ES-I3 (cell line): ENCODE data around the gene XIRP1.
"Not testable (repeated sequence)": the region's sequence is repeated elsewhere in the genome, so short reads cannot be mapped to it uniquely, and the experiment has no call there.

Experiments
- H3K36me3 ChIP-seq: 2 replicates; pipeline ENCODE4 v1.6.1; 2013; ENCODE audit warnings: mild to moderate bottlenecking, low read length, control low read depth, moderate library complexity; ENCODE audit not compliant: insufficient read depth
- H3K4me1 ChIP-seq: 2 replicates; pipeline ENCODE4 v1.6.1; 2013; ENCODE audit warnings: mild to moderate bottlenecking, control low read depth, low read length; ENCODE audit not compliant: insufficient read depth
- H3K9ac ChIP-seq: 2 replicates; pipeline ENCODE4 v1.6.1; 2013; ENCODE audit warnings: low read depth, mild to moderate bottlenecking, low read length, moderate library complexity
- H3K9me3 ChIP-seq: 2 replicates; pipeline ENCODE4 v1.6.1; 2013; ENCODE audit warnings: mild to moderate bottlenecking, low read length, moderate library complexity; ENCODE audit not compliant: control insufficient read depth, insufficient read depth

XIRP1 gene, protein sequence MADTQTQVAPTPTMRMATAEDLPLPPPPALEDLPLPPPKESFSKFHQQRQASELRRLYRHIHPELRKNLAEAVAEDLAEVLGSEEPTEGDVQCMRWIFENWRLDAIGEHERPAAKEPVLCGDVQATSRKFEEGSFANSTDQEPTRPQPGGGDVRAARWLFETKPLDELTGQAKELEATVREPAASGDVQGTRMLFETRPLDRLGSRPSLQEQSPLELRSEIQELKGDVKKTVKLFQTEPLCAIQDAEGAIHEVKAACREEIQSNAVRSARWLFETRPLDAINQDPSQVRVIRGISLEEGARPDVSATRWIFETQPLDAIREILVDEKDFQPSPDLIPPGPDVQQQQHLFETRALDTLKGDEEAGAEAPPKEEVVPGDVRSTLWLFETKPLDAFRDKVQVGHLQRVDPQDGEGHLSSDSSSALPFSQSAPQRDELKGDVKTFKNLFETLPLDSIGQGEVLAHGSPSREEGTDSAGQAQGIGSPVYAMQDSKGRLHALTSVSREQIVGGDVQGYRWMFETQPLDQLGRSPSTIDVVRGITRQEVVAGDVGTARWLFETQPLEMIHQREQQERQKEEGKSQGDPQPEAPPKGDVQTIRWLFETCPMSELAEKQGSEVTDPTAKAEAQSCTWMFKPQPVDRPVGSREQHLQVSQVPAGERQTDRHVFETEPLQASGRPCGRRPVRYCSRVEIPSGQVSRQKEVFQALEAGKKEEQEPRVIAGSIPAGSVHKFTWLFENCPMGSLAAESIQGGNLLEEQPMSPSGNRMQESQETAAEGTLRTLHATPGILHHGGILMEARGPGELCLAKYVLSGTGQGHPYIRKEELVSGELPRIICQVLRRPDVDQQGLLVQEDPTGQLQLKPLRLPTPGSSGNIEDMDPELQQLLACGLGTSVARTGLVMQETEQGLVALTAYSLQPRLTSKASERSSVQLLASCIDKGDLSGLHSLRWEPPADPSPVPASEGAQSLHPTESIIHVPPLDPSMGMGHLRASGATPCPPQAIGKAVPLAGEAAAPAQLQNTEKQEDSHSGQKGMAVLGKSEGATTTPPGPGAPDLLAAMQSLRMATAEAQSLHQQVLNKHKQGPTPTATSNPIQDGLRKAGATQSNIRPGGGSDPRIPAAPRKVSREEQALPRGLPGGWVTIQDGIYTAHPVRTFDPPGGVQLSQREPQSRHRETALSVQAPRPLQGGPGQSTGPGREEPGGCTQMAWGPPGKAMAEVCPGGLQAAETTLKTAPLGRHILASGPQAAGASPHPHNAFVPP (N-terminal part only)

DNA sequence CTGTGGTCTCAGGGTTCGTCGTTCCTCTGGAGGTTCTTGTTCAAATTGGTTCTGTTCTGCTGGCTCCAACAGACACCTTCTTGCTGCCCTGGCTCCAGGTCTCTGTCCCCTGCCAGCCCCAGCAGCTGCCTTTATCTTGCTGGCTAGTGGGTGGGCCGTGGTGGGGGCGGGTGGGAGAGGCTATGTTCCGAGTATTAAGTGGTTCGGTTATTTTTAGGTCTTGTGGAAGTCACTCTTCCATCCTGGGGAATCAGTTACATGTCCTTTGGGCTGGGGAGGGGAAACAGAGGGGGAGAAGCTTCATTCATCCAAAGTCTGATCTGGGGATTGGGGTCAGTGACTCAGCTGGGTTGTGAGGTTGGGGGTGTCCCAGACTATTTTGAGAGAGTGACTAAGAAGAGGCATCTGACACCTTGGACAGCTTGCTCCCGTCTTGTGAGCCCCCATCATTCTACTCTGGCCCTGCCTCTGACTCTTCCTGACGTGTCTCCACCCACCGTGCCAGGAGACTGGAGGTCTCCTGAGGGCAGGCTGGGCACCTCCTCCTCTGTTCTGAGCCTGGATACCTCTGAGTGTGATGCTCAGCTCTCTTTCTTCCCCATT, at the start of gene XIRP1:
Gene XIRP1 (minus strand): TSS at position 106 of the 603 bp plus-strand sequence. CDS start 3,150 bp downstream, outside the sequence.
- H3K9ac ChIP-seq, result no peak within 1 kb of the TSS
- no peaks in the 10 kb centered on the region for H3K9me3 ChIP-seq
- no peaks in the 10 kb centered on the region for H3K36me3 ChIP-seq
- H3K4me1 ChIP-seq, result peaks cover 11% of the 10 kb centered on the region; the same call in 1 of the 2 replicates

DNA sequence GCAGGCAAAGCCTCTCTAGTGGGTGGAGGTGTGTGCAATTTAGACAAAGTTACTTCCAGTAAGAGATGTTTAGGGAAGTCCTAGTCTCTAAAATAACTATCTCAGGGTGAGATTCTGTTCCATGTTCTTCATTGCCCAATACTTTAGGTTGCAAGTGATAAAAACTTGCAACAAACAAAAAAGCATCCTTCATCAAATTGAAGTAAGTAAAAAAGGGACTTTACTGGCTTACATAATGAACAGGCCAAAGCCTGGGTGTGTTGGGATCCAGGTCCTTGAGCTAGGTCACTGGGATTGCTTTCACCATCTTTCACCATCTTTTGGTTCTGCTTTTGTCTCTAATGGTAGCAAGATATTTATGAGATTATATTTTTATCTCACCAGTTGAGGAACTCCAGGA, 49.2 kb upstream of the XIRP1 start:
- Histone ChIP-seq H3K4me1 (no peaks in the 10 kb centered on the region), H3K9ac (no peak overlapping the region), H3K36me3 (no peaks in the 10 kb centered on the region), H3K9me3 (no peaks in the 10 kb centered on the region; the same call in 1 of the 2 replicates)

DNA sequence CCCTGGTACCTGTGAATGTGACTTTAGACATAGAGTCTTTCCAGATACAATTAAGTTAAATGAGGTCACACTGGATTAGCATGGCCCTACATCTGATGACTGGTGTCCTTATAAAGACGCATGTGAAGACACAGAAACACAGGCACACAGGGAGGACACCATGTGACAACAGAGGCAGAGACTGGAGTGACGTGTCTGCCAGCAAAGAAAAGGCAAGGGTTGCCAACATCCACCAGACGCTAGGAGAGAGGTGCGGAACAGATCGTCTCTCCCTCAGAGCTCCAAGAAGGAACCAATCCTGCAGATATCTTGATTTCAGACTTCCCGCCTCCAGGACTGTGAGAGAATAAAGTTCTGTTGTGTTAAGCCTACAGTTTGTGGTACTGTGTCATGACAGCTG, 44.6 kb upstream of the XIRP1 start:
- Histone ChIP-seq H3K4me1 (no peaks in the 10 kb centered on the region), H3K9ac (no peak overlapping the region), H3K9me3 (no peaks in the 10 kb centered on the region; the same call in 1 of the 2 replicates), H3K36me3 (no peaks in the 10 kb centered on the region)

DNA sequence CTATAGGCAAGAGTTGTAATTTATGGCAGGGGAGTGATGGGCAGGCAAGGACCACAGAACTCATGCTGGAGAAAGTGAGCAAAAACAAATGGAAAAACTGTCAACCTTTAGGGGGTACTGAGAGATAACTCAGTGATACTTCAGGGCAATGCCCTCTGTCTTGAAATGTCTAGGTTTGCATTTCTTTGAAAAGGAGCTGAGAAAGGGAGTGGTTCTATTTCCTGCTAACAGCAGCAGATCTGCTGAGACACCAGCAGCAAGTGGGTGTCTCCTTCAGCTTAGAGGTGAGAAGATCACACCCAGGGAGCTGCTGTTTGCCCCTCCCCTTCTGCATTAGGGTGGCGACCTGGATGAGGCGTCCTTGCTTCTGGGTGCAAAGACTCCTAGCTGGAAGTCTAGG, 42.3 kb upstream of the XIRP1 start:
- H3K4me1 ChIP-seq, result no peaks in the 10 kb centered on the region
- no peaks in the 10 kb centered on the region; the same call in 1 of the 2 replicates for H3K9me3 ChIP-seq
- no peak overlapping the region for H3K9ac ChIP-seq
- H3K36me3 ChIP-seq, result no peaks in the 10 kb centered on the region

DNA sequence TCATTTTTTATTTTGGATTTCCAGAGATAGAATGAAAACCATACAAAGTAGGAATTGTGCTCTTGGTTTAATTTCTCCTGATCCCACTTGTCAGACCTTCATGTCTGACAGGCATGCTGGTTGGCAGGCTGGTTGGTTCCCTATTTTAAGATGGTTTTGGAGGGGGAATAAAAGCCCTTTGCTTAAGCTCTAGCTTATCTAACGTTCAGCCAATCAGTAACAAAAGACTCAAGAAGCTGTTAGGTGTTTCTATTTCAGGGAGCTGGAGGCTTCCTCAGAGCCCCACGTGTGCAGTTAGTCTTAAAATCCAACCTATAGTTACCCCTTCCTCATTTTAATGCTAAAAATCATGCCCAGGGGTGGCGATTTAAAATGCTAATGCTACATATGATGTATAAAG, 40.5 kb upstream of the XIRP1 start:
- Histone ChIP-seq H3K36me3 (no peaks in the 10 kb centered on the region), H3K4me1 (no peaks in the 10 kb centered on the region), H3K9me3 (no peaks in the 10 kb centered on the region; the same call in 1 of the 2 replicates), H3K9ac (no peak overlapping the region)

DNA sequence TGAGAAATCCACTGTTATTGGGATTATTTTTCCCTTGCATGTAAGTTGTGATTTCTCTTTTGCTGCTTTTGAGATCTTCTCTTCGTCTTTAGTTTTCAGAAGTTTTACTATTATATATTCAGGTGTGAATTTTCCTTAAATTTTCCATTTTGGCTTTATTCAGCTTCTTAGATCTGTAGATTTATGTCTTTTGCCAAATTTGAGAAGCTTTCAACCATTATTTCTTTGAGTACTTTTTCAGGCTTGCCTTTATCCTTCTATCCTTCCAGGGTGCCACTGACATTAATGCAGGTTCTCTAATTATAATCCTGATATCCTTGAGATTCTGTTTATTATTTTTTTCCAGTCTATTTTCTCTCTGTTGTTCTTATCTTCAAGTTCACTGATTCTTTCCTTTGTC, 38.1 kb upstream of the XIRP1 start:
- H3K9me3 ChIP-seq, result no peaks in the 10 kb centered on the region; the same call in 1 of the 2 replicates

DNA sequence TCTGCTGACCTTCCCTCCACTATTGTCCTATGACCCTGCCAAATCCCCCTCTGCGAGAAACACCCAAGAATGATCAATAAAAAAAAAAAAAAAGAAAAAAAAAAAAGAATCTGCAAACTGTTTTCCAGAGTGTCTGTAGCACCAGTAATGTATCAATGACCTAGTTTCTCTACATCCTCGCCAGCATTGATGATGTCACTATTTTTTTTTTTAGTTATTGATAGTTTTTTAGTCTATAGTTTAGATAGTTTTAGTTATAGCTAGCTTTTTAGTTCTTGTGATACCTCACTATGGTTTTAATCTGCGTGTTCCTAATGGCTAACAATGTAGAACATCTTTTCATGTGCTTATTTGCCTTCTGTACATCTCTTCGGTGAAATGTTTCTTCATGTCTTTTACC, 36.1 kb upstream of the XIRP1 start:
- Histone ChIP-seq H3K9me3 (no peaks in the 10 kb centered on the region; the same call in 1 of the 2 replicates), H3K9ac (no peak overlapping the region), H3K36me3 (no peaks in the 10 kb centered on the region), H3K4me1 (no peaks in the 10 kb centered on the region)

More for the DNA sequence above, 38.1 kb upstream of the XIRP1 start:
- Histone ChIP-seq H3K36me3 (no peaks in the 10 kb centered on the region), H3K4me1 (no peaks in the 10 kb centered on the region), H3K9ac (no peak overlapping the region)

DNA sequence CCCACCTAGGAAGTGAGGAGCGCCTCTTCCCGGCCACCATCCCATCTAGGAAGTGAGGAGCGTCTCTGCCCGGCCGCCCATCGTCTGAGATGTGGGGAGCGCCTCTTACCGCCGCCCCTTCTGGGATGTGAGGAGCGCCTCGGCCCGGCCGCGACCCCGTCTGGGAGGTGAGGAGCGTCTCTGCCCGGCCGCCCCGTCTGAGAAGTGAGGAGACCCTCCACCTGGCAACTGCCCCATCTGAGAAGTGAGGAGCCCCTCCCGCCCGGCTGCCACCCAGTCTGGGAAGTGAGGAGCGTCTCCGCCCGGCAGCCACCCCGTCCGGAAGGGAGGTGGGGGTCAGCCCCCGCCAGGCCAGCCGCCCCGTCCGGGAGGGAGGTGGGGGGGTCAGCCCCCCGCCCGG, 35.2 kb upstream of the XIRP1 start:
- not testable (repeated sequence) for H3K9ac ChIP-seq, H3K9me3 ChIP-seq, H3K4me1 ChIP-seq, H3K36me3 ChIP-seq

DNA sequence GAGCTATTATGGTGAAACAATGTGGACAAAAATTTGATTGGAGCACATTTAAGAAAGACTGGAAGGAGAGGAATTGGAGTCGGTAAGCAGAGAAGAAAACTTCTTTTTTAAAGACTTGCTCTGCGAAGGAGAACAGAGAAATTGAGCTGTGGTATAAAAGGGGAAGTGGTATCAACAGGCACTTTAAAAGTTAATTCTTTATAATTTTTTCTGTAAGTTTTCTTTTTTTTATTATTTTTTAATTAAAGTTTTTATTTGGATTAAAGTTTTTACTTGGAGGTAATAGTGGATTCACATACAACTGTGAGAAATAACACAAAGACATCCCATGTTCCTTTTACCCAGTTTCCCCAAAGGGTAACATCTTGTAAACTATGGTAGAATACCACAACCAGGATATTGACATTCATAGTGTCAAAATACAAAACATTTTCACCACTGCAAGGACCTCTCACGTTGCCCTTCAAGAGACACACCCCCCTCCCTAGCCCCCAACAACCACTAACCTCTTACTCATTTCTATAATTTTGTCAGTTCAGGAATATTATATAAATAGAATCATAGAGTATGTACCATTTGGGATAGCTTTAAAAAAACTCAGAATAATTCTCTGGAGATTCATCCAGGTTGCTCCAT, 33.8 kb upstream of the XIRP1 start:
- Histone ChIP-seq H3K9ac (no peak overlapping the region), H3K9me3 (no peaks in the 10 kb centered on the region)

DNA sequence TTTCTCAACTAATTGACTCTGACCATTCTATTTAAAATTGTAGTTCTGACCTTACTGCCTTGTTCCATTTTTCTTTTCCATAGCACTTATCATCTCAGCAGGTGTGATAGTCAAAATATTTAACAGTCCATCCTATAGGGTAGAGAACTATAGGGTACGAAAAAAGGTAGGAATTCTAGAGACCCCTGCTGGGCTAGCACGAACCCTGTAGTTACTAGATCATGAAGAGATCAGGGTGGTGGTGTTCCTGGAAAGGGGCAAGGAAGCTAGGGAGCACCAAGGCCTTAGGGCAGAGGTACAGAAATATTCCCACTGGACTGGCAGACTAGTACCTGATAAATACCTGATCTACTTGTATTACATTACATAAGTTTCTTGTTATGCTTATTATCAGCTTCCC, 31.9 kb upstream of the XIRP1 start:
- Histone ChIP-seq H3K9ac (no peak overlapping the region), H3K4me1 (no peaks in the 10 kb centered on the region), H3K36me3 (no peaks in the 10 kb centered on the region), H3K9me3 (no peaks in the 10 kb centered on the region)

More for the DNA sequence above, 33.8 kb upstream of the XIRP1 start:
- H3K4me1 ChIP-seq, result no peaks in the 10 kb centered on the region
- H3K36me3 ChIP-seq, result no peaks in the 10 kb centered on the region

DNA sequence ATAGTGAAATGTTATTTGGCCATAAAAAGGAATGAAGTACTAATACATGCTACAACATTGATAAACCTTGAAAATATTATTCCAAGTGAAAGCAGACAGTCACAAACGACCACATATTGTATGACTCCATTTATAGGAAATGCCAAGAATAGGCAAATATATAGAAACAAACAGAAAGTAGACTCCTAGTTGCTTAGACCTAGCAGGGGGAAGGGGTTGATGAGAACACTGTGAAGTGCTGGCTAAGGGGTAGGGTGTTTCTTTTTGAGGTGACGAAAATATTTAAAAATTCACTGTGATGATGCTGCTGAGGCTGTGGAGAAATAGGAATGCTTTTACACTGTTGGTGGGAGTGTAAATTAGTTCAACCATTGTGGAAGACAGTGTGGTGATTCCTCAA, 30.5 kb upstream of the XIRP1 start:
- no peaks in the 10 kb centered on the region for H3K9me3 ChIP-seq
- no peak overlapping the region for H3K9ac ChIP-seq
- H3K36me3 ChIP-seq, result no peaks in the 10 kb centered on the region
- H3K4me1 ChIP-seq, result 0 out of 2 replicates have a peak, but pooled peaks cover 2% of the 10 kb centered on the region

DNA sequence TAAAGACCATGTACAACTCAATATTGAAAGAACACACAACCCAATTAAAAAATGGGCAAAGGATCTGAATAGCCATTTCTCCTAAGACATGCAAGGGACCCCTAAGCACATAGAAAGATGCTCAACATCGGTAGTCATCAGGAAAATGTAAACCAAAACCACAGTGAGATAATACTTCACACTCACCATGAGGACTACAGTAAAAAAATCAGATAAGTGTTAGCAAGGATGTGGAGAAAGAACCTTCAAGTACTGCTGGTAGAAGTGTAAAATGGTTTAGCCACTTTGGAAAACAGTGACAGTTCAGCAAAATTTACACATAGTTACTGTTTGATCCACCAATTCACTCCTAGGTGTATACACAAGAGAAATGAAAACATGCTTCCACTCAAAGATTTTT, 30.1 kb upstream of the XIRP1 start:
- Histone ChIP-seq H3K9ac (no peak overlapping the region), H3K36me3 (no peaks in the 10 kb centered on the region), H3K9me3 (no peaks in the 10 kb centered on the region), H3K4me1 (0 out of 2 replicates have a peak, but pooled peaks cover 3% of the 10 kb centered on the region)

DNA sequence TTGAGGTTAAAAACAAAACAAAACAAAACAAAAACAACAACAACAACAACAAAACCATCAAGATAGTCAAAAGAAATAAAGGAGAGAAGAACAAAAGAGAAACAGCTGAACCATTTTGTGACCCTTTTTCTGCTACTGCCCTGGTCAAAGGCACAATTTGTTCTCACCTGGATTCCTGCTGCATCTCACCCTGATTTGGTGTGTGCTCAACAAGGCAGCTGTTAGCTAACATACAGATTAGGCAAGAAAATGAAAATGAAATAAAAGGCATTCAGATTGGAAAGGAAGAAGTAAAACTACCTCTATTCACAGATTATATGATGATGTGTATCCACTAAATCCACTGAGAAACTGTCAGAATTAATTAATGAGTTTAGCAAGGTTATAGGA, 28.7 kb upstream of the XIRP1 start:
- Histone ChIP-seq H3K4me1 (0 out of 2 replicates have a peak, but pooled peaks cover 3% of the 10 kb centered on the region), H3K36me3 (no peaks in the 10 kb centered on the region), H3K9ac (no peak overlapping the region), H3K9me3 (no peaks in the 10 kb centered on the region)
